ENCODE data around the gene MADCAM1. TPM values are rescaled to one million over a fixed set of nuclear protein-coding genes. Genes with fewer than 3 reads are reported as not detected.
A peak's percentile ranks its signal among the peaks of the same experiment; 100 is the strongest.

MADCAM1 gene
- total RNA-seq, 3 donors from 2014 or later (not counting 1 experiment from before 2014, with no cell fraction given): 0.43 to 0.54 TPM; not detected in 1

GRCh38 chr19:497869-498510 lies 1.7 kb downstream of the MADCAM1 start:
- TF ChIP-seq CTCF (IDR thresholded peaks at IDR 0.05): no peak
- Histone ChIP-seq H3K4me3 (ENCODE audit: low read length) (no peak overlapping the region), H3K27ac (ENCODE audit: low read length) (no peak overlapping the region), H3K36me3 (ENCODE audit: control insufficient read depth, insufficient read depth, low read length) (no peaks in the 10 kb centered on the region), H3K27me3 (ENCODE audit: control insufficient read depth, insufficient read depth, low read length) (peaks cover 23% of the 10 kb centered on the region), H3K4me1 (ENCODE audit: control insufficient read depth, insufficient read depth, low read length) (peaks cover 9% of the 10 kb centered on the region), H3K9me3 (ENCODE audit: control insufficient read depth, insufficient read depth, low read length) (no peaks in the 10 kb centered on the region)
- DNase-seq: no peak
- ATAC-seq: no peak
- Mint-ChIP-seq H3K9me3 (no peaks in the 10 kb centered on the region), H3K36me3 (no peaks in the 10 kb centered on the region), H3K27ac (no peak overlapping the region), H3K27me3 (ENCODE audit: low read depth in 2 of 2) (peaks cover 9 to 14% of the 10 kb centered on the region in 2 donors), H3K4me3 (peak overlapping the region; percentile 9), H3K4me1 (peaks cover 0 to 10% of the 10 kb centered on the region in 2 donors)
- intact Hi-C loops (cut with micrococcal nuclease): no loop called here
- 7% methylated on average over 50 of the region's 50 CpGs for WGBS (ENCODE audit: insufficient coverage)

- ATAC-seq: no peak
- TF ChIP-seq CTCF (IDR thresholded peaks at IDR 0.05): no peak
- 21% methylated on average over 22 of the region's 26 CpGs for WGBS (ENCODE audit: insufficient coverage)
- DNase-seq: no peak
- Histone ChIP-seq H3K9me3 (ENCODE audit: control insufficient read depth, insufficient read depth, low read length) (no peaks in the 10 kb centered on the region), H3K4me1 (ENCODE audit: control insufficient read depth, insufficient read depth, low read length) (peaks cover 9% of the 10 kb centered on the region), H3K27me3 (ENCODE audit: control insufficient read depth, insufficient read depth, low read length) (peaks cover 23% of the 10 kb centered on the region), H3K36me3 (ENCODE audit: control insufficient read depth, insufficient read depth, low read length) (no peaks in the 10 kb centered on the region), H3K4me3 (ENCODE audit: low read length) (no peak overlapping the region), H3K27ac (ENCODE audit: low read length) (no peak overlapping the region)
- intact Hi-C loops (cut with micrococcal nuclease): no loop called here
- Mint-ChIP-seq H3K9me3 (no peaks in the 10 kb centered on the region), H3K27me3 (ENCODE audit: low read depth in 2 of 2) (peaks cover 9 to 14% of the 10 kb centered on the region in 2 donors), H3K4me1 (peaks cover 0 to 10% of the 10 kb centered on the region in 2 donors), H3K4me3 (no peak overlapping the region), H3K27ac (no peak overlapping the region), H3K36me3 (no peaks in the 10 kb centered on the region)
These were observed 2.2 kb downstream of the MADCAM1 start for GRCh38 chr19:498511-498891.

GRCh38 chr19:498977-499623 lies 2.8 kb downstream of the MADCAM1 start:
- H3K27ac Mint-ChIP-seq: no peak overlapping the region
- peaks cover 9% of the 10 kb centered on the region for H3K4me1 ChIP-seq (ENCODE audit: control insufficient read depth, insufficient read depth, low read length)
- ATAC-seq (no peak), DNase-seq (no peak)
- no peaks in the 10 kb centered on the region for H3K36me3 Mint-ChIP-seq
- no peak overlapping the region for H3K4me3 Mint-ChIP-seq
- intact Hi-C loops (cut with micrococcal nuclease): no loop called here
- H3K4me3 ChIP-seq (ENCODE audit: low read length): no peak overlapping the region
- WGBS (ENCODE audit: insufficient coverage): 78% methylated on average over 31 of the region's 31 CpGs
- H3K27ac ChIP-seq (ENCODE audit: low read length): no peak overlapping the region
- no peaks in the 10 kb centered on the region for H3K36me3 ChIP-seq (ENCODE audit: control insufficient read depth, insufficient read depth, low read length)
- TF ChIP-seq CTCF (IDR thresholded peaks at IDR 0.05): no peak
- H3K27me3 Mint-ChIP-seq (ENCODE audit: low read depth in 2 of 2): peaks cover 9 to 14% of the 10 kb centered on the region in 2 donors
- H3K9me3 ChIP-seq (ENCODE audit: control insufficient read depth, insufficient read depth, low read length): no peaks in the 10 kb centered on the region
- peaks cover 0 to 10% of the 10 kb centered on the region in 2 donors for H3K4me1 Mint-ChIP-seq
- H3K9me3 Mint-ChIP-seq: no peaks in the 10 kb centered on the region
- peaks cover 23% of the 10 kb centered on the region for H3K27me3 ChIP-seq (ENCODE audit: control insufficient read depth, insufficient read depth, low read length)

All from natural killer cell (primary cell).